K562 (cell line): ENCODE results near the gene NRN1. TPM values are rescaled to one million over a fixed set of nuclear protein-coding genes. Genes with fewer than 3 reads are reported as not detected.

Source experiments
- HLTF ChIP-seq: fragments of 450-650 bp; IDR thresholded peaks from 2 replicates; pipeline ENCODE4 v1.6.1; 2016
- LCOR ChIP-seq: sonication (generic); formaldehyde crosslinking; IDR thresholded peaks from 2 replicates; pipeline ENCODE4 v1.8.0; 2022; ENCODE audit warnings: mild to moderate bottlenecking, missing genetic modification reagents
- NFXL1 ChIP-seq: fragments of 450-650 bp; formaldehyde crosslinking; IDR thresholded peaks from 2 replicates; pipeline ENCODE4 v1.4.0; 2021; ENCODE audit warnings: mild to moderate bottlenecking
- NONO ChIP-seq, 2 experiments: fragments of 200-400 bp in 1 of 2; fragments of 450-650 bp in 1 of 2; formaldehyde crosslinking in 1 of 2; IDR thresholded peaks; 2 replicates each; pipeline ENCODE4 v1.6.1; 2017; ENCODE audit warnings: low read depth in 2 of 2, mild to moderate bottlenecking in 2 of 2, moderate library complexity in 2 of 2, low read length in 1 of 2
- polyA plus RNA-seq, 8 experiments: library from polyadenylated mRNA; depleted of rRNA in 4 of 8; stranded (reverse) in 5 of 8; unstranded in 3 of 8; fragments of >200 nt; fragmentation: Nextera tagmentation in 2 of 8; fragmentation: Illumina TruSeq in 1 of 8; extraction: Ambion mirVana in 2 of 8; extraction: Trizol in 1 of 8; gene quantifications; 2 replicates each; pipeline versions ENCODE4 v1.2.1 to v1.2.3, GENCODE V29; 2011 to 2014; ENCODE audit warnings: inconsistent platforms in 1 of 8, missing spikeins in 1 of 8
- total RNA-seq, 7 experiments: library from RNA; depleted of rRNA in 6 of 7; stranded (reverse); fragments of >200 nt in 6 of 7; fragmentation: Illumina TruSeq in 2 of 7; extraction: Trizol in 2 of 7; gene quantifications; 2 replicates each; pipeline versions ENCODE4 v1.2.1 to v1.2.3, GENCODE V29; 2011 to 2021; ENCODE audit warnings: low replicate concordance in 1 of 7
- TF ChIP-seq, protein P1 (sequence below): fragments of 450-650 bp; IDR thresholded peaks from 2 replicates; pipeline ENCODE4 v1.6.1; 2014; ENCODE audit warnings: low read depth, mild to moderate bottlenecking, moderate library complexity, borderline replicate concordance

The NRN1 gene
- total and polyA plus RNA-seq, 9 of the 15 experiments (the other 6 are each of a cell fraction or from before 2014, with no cell fraction given), result not detected

DNA sequence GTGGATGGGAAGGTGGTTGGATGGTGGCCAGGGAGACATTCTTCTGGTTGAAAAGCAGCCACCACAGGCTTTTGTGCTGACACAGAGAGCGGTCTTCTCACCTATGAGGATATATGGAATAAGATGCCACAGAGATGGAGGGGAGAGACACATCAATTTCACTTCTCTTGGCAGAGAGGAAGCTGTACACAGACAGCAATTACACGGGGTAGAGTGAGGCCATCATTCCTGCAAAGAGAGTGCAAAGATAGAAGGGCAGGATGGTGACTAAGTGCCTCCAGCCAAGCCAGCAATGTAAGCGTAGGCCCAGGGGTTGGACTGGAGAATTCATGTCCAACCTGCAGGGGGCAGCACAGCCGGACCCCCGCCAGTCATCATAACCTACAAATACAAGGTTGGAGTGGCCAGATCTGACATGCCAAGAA lies 56.4 kb downstream of the NRN1 start (continued):
- TF ChIP-seq, protein P1, sequence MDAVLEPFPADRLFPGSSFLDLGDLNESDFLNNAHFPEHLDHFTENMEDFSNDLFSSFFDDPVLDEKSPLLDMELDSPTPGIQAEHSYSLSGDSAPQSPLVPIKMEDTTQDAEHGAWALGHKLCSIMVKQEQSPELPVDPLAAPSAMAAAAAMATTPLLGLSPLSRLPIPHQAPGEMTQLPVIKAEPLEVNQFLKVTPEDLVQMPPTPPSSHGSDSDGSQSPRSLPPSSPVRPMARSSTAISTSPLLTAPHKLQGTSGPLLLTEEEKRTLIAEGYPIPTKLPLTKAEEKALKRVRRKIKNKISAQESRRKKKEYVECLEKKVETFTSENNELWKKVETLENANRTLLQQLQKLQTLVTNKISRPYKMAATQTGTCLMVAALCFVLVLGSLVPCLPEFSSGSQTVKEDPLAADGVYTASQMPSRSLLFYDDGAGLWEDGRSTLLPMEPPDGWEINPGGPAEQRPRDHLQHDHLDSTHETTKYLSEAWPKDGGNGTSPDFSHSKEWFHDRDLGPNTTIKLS, result no peak
- TF ChIP-seq NFXL1 (CRISPR knock-in tag) (no peak), LCOR (CRISPR knock-in tag) (no peak), NONO (IDR thresholded peaks at IDR 0.05; ENCODE audit: low read depth in 2 of 2, low read length in 1 of 2) (no peak), HLTF (no peak)
